Measurements from ENCODE around the gene ZNF850.
A peak's percentile ranks its signal among the peaks of the same experiment; 100 is the strongest.

Gene ZNF850

DNA sequence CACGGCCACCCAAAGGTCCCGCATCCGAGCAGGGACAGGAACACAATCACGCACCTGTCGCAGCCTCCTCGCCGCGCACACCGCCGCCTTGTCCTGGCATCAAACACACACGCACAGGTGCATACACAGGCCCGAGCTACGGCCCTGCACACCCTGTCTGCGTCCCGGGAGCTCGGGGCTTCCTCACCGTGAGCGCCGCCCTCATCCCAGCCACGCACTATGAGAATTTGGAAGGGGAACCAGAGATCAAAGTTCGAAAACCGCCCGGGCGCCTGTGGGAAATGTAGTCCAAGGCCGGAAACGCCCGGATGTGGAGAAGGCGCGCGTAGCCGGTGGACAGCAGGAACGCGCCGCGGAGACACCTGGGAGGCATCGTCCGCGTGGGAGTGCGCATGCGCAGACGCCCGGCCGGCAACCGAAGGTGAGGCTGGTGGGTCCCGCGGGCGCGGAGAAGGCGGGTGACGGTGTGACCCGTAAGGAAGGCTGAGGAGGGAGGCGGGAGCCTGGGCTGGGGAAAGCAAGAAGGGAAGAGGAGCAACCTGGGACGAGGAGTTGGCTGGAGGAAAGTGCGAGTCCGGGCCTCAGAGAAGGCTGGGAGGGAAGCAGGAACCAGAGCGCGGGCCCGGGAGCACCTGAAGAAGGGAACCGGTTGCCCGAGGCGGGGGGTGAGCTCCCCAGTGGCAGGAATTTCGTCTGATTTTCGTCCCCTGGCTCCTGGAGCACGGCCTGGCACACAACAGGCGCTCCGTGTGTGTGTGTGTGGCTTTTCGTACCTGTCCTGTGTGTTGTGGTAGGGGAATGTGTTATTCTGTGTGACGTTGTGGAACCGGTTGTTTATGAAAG, 85.2 kb downstream of the ZNF850 start, which contains the start of gene ZNF567:
ZNF567 (plus strand) TSS at position 399 of the 843 bp plus-strand sequence. CDS start 7,256 bp downstream, outside the sequence.
- peak; percentile 89 for DNase-seq

DNA sequence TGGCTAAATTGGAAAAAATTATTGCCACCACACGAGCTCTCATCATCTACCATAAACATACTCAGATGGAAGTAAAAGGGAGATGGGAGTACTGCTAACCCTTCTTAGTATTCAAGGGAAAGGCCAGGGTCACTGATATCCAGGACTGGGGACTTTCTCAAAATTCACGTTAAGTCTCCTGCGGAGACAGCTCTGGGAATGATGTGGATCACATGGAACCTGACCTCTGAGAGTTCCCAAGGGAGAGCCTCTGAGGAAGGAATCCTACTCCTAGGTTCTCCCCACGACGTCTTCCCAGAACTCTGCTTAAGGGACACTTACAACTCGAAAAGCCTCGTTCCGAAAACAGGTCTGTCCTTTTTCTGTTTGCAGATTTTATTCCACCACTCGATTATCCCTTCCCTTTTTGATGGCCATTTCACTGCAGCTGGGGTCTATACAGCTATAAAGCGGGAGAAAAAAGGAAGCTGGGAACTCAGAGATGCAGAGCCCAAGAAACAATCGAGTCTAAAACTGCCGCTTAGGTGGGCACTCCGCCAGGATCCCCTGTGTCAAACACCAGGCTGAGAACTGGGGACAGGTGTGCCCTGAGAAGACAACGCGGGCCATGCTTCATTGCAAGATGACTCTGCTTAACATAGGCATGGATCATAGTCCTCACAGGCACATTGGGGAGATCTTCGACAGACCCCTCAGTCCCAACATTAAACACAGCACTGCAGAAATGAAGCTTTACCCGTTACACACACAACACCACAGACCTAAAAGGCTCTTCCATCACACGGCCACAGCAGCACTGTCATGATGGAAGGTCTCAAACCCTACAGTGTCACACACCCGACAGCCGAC, 86.0 kb downstream of the ZNF850 start:
- peak; percentile 52 for DNase-seq

DNA sequence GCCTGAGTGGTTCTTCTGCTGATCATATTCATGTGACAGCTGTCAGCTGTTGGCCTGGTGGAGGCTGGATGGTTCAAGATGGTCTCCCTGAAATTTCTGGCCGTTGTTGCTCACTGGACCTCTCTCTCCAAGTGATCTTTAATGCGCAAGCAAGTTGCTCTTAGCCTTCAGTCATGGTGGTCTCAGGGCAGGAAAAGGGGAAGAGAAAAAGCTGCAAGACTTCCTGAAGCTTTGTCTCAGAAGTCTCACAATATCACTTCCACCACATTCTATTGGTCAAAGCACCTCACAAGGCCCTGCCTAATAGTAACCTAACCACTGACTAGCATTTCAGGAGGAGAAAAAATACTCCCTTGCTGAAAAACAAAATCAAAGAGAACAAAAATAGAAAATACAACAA, 86.8 kb downstream of the ZNF850 start:
- no peak for DNase-seq

DNA sequence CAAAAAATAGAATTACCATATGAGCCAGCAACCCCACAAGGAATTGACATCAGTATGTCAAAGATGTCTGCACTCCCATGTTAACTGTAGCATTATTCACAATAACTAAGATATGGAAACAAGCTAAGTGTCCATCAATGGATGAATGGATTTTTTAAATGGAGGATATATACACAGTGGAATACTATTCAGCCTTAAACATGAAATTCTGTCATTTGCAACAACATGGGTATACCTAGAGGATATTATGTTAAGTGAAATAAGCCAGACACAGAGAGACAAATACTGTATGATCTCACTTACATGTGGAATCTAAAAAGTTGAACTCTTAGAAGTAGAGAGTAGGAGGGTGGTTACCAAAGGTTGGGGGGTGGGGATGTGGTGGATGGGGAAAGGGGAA, 93.2 kb downstream of the ZNF850 start:
- DNase-seq: no peak

DNA sequence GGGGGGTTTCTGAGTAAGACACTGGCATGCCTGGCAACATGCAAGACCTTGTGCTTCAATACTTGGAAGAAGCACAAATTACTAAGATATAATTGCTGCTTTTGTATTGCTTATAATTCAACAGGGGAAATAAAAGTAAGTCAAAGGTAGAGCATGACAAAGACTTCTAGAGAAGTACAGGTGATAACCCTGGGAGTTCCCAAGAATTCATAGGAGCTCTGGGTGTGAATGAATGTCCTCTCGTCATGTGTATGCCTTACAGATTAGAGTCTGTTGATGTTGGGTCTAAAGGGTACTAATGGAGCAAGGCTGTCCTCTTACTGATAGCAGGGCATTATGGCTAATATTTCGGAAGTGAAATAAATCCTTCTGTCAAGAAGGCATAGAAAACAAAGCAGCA, 98.4 kb downstream of the ZNF850 start:
- DNase-seq: no peak

DNA sequence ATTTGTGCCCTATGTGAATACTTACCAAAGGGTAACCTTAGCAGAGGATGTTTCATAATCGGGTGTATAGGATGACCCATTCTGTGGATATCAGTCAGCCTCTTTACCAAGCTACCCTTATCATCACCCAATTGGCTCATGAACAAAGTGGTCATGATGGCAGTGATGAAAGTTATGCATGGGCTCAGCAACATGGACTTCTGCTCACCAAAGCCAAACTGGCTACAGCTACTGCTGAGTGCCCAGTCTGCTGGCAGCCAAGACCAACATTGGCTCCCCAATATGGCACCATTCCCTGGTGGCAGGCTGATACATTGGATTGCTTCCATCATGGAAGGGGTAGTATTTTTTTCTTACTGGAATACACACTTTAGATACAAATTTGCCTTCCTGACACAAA, 100.2 kb downstream of the ZNF850 start:
- no peak for DNase-seq

DNA sequence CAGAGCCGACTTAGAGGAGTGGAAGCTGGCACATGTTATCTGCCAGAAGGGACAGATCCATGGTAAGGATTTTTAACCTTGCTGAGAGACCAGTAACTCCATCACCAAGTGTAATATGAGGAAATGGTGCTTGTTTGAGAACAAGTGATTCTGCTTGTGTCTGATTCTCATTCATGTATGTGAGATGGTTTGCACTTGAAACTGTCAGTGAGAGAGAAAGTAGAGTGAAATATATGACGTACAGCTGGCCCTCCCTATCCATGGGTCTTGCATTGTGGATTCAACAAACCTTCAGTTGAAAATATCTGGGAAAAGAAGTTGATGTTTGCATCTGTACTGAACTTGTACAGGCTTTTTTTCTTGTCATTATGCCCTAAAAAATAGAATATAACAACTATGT, 104.0 kb downstream of the ZNF850 start:
- DNase-seq: no peak

DNA sequence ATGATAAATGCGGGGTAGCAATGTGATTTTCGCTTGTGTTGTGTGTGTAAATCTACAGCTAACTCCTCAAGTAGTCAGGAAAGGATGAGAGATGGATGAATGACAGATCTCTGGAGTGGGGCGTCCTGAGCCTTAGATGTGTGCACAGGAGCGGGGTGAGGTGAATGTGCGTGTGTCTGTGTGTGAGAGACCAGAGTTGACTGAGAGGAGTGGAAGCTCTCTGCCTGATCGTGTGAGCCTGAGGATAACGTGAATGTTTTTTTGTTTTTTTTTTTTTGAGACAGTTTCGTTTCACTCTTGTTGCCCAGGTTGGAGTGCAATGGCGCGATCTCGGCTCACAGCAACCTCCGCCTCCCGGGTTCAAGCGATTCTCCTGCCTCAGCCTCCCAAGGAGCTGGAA, 106.8 kb downstream of the ZNF850 start:
- DNase-seq: no peak

All from DMS79 treated with DMSO at 0.1 percent for 48 hours (cell line).